SKM-1 treated with dmso at 0.1 percent for 144 hours (cell line): Measurements from ENCODE around the gene ACAP1.
A peak's percentile ranks its signal among the peaks of the same experiment; 100 is the strongest.

Experiments
- DNase-seq: peaks from one replicate; lab custom pipeline; 2025; ENCODE audit not compliant: unreplicated experiment; lab: John Stamatoyannopoulos, UW

Gene ACAP1

DNA sequence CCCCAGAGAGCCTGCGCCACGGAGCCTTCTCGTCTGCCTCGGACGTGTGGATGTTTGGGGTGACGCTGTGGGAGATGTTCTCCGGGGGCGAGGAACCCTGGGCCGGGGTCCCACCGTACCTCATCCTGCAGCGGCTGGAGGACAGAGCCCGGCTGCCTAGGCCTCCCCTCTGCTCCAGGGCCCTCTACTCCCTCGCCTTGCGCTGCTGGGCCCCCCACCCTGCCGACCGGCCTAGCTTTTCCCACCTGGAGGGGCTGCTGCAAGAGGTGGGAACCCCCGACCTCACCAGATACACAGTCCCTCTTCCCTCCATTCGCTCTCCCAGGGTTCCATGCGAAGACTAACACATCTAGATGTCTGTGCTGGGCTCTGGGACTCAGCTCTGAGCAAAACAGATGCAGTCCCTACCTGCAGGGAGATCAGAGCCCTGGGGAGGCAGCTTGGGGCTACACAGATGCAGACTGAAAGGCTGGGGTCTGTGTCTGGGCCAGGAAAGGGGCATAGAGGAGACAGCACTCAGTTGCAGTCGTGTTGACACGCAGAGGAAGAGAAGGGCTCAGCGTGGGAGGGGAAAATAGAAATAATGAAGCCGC lies 48.3 kb downstream of the ACAP1 start:
- no peak for DNase-seq

DNA sequence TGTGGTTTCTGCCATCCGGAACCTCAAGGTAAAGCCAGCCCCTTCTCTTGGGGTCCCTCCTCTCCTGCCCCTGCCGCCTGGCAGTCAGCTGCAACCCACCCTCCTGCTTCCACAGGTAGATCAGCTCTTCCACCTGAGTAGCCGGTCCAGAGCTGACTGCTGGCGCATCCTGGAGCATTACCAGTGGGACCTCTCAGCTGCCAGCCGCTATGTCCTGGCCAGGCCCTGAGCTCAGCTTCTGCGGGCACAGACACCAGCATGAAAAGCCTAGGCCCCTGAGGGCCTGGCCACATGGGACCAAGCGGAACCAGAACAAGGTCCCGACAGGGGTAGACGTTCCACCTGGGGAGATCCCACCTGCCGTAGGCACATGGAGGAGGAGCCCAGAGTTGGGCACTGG lies 52.5 kb downstream of the ACAP1 start:
- no peak for DNase-seq

DNA sequence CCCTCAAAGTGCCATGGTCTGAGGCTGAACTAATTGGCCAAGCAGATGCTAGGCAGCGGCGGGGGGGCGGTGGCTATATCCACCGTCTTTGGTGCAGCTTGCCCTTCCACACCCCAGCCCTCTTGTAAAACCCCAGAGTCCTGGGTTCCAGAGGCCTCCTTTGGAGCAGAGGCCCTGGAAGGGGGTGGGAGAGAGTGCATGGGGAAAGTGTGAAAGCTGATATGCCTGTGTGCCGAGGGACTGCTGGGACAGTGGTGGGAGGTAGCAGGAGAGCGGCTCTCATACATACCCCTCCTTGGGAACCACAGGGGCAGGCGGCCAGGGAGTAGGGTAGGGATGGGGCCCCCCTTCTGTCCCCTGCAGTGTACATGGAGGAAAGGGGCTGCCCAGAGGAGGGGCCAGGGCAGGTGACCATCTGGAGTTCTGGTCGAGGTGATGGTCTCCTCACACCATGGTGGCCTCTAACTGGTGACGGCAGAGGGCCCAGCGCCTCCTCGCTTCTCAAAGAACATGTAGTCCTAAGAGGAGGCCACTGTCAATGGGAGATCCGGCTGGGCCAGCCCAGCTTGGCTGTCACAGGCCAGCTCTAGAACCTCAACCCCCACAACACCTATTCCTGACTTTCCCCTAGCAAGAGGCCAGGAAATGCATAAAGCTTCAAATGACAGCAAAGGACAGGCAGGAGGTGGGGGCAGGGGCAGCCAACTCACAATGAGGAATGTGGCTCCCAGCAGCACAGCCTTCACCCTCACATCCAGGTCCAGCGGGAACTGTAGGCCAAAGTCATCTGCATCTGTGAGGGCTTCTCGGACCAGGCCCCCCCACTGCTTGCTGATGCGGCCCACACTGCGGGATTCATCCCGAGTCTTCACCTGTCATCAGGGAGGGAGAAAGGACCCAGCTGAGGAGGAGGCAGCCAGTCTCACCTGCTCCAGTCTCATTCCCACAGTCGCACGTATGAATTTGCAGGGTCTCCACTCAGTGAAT lies 53.9 kb downstream of the ACAP1 start:
- no peak for DNase-seq

DNA sequence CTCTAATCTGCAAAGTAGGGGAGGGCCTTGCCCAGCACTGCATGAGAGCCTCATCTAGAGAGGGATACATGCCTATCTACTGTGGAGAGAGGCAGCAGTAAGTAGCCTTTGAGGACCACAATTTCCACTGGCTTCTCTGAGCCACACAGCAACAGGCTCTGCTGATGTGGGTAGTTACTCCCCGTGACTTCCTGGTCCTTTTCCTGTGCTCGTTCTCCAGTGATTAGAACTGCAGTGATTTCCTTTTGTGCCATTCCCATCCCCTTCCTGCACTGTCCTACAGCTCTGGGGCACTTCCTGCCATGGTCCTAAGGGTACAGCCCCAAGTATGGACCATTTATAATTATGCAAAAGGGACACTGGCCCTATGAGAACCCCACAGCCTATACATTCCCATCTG lies 55.0 kb downstream of the ACAP1 start:
- DNase-seq = no peak

DNA sequence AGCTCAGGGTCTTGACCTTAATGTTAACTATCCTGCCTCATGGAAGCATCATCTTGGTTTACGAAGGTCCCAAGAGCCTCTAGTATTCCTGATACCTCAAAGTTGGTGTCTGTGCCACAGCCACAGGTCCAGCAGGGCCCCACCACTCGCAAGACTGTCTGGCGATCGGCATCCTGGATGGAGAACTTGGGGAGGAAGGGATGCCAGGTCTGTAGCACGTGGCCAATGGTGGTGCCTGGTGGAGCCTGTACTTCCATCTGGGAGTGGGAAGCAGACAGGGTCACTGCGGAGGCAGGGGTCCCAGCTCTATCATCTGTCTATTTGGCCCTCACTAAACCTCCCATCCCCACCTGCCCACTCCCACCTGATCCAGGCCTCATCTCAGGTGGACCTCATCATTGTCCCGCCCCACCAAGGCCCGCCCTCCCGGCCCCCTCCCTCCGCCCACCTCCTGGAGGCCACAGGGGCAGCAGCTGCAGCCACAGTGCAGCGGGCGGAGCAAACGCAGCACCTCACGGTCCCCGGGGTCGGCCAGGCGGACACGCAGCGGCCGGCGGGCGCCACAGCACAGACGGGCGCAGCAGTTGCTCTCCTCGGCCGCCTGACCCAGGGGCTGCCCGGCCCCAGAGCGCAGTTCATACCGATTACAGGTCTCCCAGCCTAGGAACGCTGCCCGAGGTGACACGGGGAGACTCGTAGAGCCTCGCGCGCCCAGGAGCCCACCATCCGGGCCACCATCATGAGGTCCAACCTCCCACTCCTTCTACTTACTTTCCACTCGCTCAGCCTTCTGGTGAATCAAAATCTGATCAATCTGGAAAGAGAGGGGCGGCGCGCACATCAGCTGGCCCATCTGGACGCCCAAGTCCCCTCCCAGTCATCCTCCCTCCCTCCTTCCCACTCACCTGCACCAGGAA lies 56.6 kb downstream of the ACAP1 start:
- DNase-seq = no peak

DNA sequence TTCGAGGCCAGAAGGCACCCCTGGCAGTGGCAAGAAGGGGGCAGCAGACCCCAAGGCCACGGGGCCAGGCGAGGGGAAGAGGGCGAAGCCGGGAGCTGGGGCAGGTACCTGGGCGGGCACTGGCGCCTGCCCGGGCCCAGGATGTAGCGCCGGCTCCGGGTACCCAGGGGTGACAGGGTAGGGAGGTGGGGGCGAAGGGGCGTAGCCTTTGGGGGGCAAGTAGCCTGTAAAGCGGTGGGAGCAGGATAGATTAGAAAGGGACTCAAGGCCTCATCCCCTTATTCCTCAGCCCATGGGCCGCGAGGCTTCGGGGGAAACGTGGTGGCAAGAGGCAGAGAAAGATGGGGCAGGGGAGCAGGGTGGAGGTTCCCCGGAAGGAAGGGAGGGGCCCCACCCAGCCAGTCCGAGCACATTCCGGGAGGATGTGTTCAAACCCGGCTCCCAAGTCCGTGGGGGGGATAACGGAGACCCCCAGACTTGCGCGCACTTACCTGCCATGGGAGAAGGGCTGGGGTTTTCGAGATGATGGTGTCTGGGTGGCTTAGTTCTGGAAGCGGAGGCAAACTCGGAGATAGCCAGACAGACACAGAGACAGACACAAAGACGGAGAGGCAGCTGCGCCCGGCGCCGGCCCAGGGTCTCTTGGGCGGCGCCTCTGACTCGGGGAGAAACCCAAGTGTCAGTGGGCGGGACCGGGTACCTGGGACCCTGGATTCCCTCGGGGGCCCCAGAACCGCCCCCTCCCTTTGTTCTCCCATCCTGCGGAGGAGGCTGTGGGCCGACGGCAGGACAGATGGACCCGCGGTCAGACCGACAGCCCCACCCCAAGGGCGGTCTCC lies 57.5 kb downstream of the ACAP1 start:
- DNase-seq = no peak

DNA sequence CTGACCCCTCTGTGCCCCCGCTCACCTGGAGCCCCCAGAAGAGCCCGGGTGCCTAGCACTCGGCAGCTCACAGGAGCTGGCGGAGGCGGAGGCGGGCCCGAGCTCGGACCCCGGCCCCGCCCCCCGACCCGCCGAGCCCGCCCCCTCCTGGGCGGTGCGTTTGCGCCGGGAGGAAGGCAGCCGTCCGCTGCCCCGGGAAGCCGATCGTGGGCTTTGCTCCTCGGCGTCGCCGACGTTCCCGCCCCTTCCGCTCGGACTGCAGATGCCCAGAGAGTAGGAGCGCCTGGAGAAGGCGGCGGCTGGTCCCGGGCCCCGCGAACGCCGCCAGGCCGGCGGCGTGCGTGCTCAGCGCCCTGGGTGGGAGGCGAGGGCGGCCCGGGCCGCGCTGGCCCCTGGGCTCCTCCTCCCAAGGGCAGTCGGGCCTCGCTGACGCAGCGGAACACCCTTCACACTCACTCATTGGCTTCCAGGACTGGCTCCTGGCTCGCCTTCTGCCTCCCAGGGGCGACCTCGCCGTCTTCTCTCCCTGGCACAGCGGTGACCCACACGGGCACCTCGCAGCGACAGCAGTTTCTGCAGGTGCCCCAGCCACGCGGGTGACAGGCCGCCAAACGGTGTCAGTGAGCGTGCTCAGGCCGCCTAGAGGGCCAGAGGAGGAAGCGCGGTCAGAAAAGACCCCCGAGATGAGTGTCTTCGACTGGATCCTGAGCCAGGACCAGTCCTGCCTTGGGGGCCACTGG lies 58.3 kb downstream of the ACAP1 start, which contains the start of gene PLSCR3:
Gene PLSCR3, minus strand, starts transcription at position 74 of the 740 bp plus-strand sequence. CDS start 415 bp downstream, outside the sequence.
- DNase-seq = peak; percentile 41

DNA sequence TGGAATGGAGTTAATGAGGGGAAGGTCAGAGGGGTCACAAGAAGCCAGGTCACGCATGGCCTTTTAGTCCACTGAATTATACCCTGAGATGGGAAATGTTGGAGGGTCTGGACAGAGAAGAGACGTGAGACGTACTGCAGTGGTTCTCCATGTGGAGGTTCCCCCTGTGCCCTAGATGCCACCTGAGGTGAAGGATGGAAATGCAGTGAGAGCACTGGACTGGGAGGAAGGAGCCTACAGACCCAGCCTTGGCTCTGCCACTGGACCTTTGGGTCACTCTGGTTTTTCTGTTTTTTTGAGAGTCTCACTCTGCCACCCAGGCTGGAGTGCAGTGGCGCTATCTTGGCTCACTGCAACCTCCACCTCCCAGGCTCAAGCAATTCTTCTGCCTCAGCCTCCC lies 59.8 kb downstream of the ACAP1 start:
- no peak for DNase-seq

DNA sequence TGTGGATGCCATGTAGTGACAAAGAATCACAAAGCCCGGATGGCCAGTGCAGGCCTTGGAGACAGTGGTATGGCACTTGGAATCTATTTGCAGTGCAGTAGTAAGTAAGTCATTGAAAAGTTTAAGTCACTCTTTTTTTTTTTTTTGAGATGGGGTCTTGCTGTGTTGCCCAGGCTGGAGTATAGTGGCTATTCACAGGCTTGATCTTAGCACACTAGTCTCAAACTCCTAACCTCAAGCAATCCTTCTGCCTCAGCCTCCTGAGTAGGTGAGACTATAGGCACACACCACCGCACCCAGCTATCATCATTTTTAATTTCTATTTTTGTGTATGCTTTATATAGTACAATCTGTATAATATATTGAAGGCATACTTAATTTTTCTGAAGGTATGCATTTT lies 62.3 kb downstream of the ACAP1 start:
- DNase-seq = no peak
